ENCODE results near the gene TBC1D16.

- TF ChIP-seq CTCF (IDR thresholded peaks at IDR 0.05) (no peak), POLR2A (IDR thresholded peaks at IDR 0.05) (no peak)
Observed at GRCh38 chr17:79929257-79930061, 106.2 kb downstream of the TBC1D16 start.

All from lower leg skin (tissue), 3 donors.